ENCODE measurements around the gene RAPGEF4. TPM values are rescaled to one million over a fixed set of nuclear protein-coding genes. Genes with fewer than 3 reads are reported as not detected.

RAPGEF4 gene
- total RNA-seq, 1 experiment from 2014 or later = 2.2 TPM

- Mint-ChIP-seq H3K4me1 (peaks cover 13% of the 10 kb centered on the region), H3K9me3 (no peaks in the 10 kb centered on the region), H3K4me3 (no peak overlapping the region), H3K36me3 (no peaks in the 10 kb centered on the region), H3K27me3 (ENCODE audit: low read depth) (no peaks in the 10 kb centered on the region), H3K27ac (no peak overlapping the region)
- TF ChIP-seq E2F4 (CRISPR knock-in tag; IDR thresholded peaks at IDR 0.05; ENCODE audit: borderline replicate concordance, low read depth) (no peak), FOXJ3 (CRISPR knock-in tag; IDR thresholded peaks at IDR 0.05; ENCODE audit: borderline replicate concordance) (no peak), TP53 (CRISPR knock-in tag; IDR thresholded peaks at IDR 0.05) (no peak), ZNF671 (CRISPR knock-in tag; IDR thresholded peaks at IDR 0.05) (no peak), ETV6 (CRISPR knock-in tag; IDR thresholded peaks at IDR 0.05) (no peak), ATF2 (CRISPR knock-in tag; IDR thresholded peaks at IDR 0.05; ENCODE audit: borderline replicate concordance, low read depth) (no peak), ZNF317 (CRISPR knock-in tag; IDR thresholded peaks at IDR 0.05; ENCODE audit: borderline replicate concordance, low read depth) (no peak), NR3C1 (CRISPR knock-in tag; conservative IDR thresholded peaks at IDR 0.05; ENCODE audit: low read depth) (no peak), MYBL2 (CRISPR knock-in tag; IDR thresholded peaks at IDR 0.05) (no peak)
- TF ChIP-seq, protein P1, sequence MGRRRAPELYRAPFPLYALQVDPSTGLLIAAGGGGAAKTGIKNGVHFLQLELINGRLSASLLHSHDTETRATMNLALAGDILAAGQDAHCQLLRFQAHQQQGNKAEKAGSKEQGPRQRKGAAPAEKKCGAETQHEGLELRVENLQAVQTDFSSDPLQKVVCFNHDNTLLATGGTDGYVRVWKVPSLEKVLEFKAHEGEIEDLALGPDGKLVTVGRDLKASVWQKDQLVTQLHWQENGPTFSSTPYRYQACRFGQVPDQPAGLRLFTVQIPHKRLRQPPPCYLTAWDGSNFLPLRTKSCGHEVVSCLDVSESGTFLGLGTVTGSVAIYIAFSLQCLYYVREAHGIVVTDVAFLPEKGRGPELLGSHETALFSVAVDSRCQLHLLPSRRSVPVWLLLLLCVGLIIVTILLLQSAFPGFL (CRISPR knock-in tag; IDR thresholded peaks at IDR 0.05; ENCODE audit: borderline replicate concordance) = no peak
- TF ChIP-seq, protein P2, sequence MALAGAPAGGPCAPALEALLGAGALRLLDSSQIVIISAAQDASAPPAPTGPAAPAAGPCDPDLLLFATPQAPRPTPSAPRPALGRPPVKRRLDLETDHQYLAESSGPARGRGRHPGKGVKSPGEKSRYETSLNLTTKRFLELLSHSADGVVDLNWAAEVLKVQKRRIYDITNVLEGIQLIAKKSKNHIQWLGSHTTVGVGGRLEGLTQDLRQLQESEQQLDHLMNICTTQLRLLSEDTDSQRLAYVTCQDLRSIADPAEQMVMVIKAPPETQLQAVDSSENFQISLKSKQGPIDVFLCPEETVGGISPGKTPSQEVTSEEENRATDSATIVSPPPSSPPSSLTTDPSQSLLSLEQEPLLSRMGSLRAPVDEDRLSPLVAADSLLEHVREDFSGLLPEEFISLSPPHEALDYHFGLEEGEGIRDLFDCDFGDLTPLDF (CRISPR knock-in tag; IDR thresholded peaks at IDR 0.05) = no peak
- TF ChIP-seq, protein P3, sequence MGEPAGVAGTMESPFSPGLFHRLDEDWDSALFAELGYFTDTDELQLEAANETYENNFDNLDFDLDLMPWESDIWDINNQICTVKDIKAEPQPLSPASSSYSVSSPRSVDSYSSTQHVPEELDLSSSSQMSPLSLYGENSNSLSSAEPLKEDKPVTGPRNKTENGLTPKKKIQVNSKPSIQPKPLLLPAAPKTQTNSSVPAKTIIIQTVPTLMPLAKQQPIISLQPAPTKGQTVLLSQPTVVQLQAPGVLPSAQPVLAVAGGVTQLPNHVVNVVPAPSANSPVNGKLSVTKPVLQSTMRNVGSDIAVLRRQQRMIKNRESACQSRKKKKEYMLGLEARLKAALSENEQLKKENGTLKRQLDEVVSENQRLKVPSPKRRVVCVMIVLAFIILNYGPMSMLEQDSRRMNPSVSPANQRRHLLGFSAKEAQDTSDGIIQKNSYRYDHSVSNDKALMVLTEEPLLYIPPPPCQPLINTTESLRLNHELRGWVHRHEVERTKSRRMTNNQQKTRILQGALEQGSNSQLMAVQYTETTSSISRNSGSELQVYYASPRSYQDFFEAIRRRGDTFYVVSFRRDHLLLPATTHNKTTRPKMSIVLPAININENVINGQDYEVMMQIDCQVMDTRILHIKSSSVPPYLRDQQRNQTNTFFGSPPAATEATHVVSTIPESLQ (CRISPR knock-in tag; IDR thresholded peaks at IDR 0.05) = no peak
- POLR2A ChIA-PET = no interaction called here
- CTCF ChIA-PET = no interaction called here
- ATAC-seq (no peak), DNase-seq (ENCODE audit: low spot score) (no peak)
Measured at GRCh38 chr2:173034143-173034542, 298.5 kb downstream of the RAPGEF4 start.

DNA sequence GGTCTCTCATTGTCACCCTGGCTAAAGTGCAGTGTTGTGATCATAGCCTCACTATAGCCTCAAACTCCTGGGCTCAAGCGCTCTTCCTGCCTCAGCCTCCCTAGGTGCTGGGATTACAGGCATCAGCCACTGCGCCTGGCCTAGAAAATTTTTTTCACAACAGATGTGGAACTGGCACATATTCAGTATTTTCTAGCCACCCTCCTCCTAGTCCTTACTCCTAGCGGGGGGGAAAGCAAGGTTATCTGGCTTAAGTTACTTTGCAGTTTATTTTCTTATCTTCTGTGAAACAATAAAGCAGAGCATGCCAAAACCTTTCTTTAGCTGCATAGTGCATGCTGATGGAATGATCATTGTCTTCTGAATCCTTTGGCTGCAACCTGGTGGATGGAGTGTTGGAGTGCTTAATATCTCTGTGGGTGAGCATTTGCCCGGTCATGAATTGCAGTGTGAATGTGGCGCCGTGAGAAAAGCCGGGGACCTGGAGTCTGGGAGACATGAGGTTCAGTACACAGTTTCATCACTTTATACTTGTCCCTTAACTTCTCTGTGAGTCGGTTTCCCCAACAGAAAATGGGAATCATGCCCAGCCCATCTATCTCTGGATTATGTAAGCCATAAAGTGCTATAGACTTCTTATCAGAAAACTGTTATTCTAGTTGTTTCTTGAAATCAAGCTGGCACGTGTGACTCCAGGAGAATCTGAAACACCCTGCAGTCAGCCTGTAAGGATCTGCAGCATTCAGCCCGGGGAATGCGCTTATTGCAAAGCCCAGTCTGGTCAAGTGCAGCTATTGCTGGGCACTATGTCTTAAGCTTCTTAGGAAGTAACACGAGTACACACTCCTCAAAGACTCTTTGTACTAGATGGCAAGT is 301.8 kb downstream of the RAPGEF4 start:
- CTCF ChIA-PET = interaction anchor here (0.6 to 1.1 kb wide), 3 partner anchors 10 to 205 kb away, joined by 3 to 4 read pairs (median 3); no protein-coding TSS in a partner anchor
- H3K27ac Mint-ChIP-seq = no peak overlapping the region
- no peak overlapping the region for H3K4me3 Mint-ChIP-seq
- no peaks in the 10 kb centered on the region for H3K9me3 Mint-ChIP-seq
- DNase-seq (ENCODE audit: low spot score) = no peak
- no peaks in the 10 kb centered on the region for H3K36me3 Mint-ChIP-seq
- POLR2A ChIA-PET = no interaction called here
- H3K4me1 Mint-ChIP-seq = peaks cover 8% of the 10 kb centered on the region; the same call in 1 of the 2 replicates
- no peaks in the 10 kb centered on the region for H3K27me3 Mint-ChIP-seq (ENCODE audit: low read depth)
- no peak for ATAC-seq
- TF ChIP-seq, protein P4, sequence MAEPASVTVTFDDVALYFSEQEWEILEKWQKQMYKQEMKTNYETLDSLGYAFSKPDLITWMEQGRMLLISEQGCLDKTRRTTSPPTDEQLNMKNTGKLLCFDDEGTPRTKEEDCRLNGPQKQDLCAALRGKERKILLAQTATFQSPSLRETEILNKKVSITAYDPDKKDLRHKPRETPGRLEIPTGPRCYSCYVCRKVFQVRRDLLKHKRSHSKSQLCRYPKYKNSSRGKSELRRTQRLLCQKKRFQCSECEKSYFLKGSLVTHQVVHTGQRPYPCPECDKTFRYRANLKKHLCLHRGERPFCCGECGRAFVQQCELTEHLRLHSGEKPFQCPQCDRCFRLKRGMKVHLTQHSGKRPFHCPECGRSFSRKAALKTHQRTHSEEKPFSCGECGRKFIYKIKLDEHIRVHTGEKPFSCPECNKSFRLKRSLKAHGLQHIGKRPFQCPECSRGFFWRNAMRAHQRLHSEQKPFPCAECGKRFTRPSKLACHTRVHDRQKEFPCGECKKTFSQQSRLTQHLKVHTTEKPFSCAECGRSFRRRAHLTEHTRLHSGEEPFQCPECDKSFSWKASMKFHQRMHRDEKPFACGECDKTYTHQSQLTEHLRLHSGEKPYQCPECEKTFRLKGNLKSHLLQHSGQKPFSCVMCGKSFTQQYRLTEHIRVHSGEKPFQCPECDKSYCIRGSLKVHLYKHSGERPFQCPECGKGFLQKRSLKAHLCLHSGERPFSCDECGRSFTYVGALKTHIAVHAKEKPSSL (CRISPR knock-in tag; conservative IDR thresholded peaks at IDR 0.05) = no peak
- TF ChIP-seq ZNF263 (CRISPR knock-in tag; IDR thresholded peaks at IDR 0.05; ENCODE audit: low read depth) (no peak), SMAD4 (CRISPR knock-in tag; IDR thresholded peaks at IDR 0.05) (no peak), TEAD4 (CRISPR knock-in tag; IDR thresholded peaks at IDR 0.05) (no peak), GABPB1 (CRISPR knock-in tag; IDR thresholded peaks at IDR 0.05) (no peak), ZNF317 (CRISPR knock-in tag; IDR thresholded peaks at IDR 0.05; ENCODE audit: borderline replicate concordance, low read depth) (no peak), E2F4 (CRISPR knock-in tag; IDR thresholded peaks at IDR 0.05; ENCODE audit: borderline replicate concordance, low read depth) (no peak), OVOL2 (CRISPR knock-in tag; IDR thresholded peaks at IDR 0.05; ENCODE audit: borderline replicate concordance) (no peak), MYBL2 (CRISPR knock-in tag; IDR thresholded peaks at IDR 0.05) (no peak)
- TF ChIP-seq, protein P5, sequence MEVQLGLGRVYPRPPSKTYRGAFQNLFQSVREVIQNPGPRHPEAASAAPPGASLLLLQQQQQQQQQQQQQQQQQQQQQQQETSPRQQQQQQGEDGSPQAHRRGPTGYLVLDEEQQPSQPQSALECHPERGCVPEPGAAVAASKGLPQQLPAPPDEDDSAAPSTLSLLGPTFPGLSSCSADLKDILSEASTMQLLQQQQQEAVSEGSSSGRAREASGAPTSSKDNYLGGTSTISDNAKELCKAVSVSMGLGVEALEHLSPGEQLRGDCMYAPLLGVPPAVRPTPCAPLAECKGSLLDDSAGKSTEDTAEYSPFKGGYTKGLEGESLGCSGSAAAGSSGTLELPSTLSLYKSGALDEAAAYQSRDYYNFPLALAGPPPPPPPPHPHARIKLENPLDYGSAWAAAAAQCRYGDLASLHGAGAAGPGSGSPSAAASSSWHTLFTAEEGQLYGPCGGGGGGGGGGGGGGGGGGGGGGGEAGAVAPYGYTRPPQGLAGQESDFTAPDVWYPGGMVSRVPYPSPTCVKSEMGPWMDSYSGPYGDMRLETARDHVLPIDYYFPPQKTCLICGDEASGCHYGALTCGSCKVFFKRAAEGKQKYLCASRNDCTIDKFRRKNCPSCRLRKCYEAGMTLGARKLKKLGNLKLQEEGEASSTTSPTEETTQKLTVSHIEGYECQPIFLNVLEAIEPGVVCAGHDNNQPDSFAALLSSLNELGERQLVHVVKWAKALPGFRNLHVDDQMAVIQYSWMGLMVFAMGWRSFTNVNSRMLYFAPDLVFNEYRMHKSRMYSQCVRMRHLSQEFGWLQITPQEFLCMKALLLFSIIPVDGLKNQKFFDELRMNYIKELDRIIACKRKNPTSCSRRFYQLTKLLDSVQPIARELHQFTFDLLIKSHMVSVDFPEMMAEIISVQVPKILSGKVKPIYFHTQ (CRISPR knock-in tag; IDR thresholded peaks at IDR 0.05) = no peak
